ENCODE results near the gene RAPGEF1.
A peak's percentile ranks its signal among the peaks of the same experiment; 100 is the strongest.

RAPGEF1 gene

DNA sequence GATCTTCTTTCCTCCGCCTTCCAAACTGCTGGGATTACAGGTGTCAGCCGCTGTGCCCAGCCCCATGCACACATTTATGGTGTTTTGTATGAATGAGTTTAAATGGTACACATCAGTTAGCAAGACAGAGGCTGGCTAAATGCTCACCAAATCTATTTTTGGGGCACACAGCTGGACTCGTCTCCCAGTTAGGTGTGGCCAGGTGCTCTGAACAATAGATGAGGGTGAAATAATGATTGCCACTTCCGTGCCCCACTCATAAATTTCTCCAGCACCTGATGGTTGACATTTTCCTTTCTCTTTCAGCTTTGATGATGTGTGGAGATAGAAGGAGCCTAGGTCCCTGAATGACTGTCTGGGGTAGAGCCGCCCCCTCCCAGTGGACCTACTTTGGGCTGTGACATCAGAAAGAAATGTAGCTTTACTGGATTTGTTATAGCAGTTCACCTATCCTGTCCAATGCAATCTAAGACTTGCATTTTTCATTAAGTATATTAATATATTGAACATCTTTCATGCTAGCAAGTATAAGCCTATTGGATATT, 8.6 kb upstream of the RAPGEF1 start:
- Histone ChIP-seq H3K9me3 (ENCODE audit: insufficient read depth, low read length) (no peaks in the 10 kb centered on the region), H3K9ac (ENCODE audit: low read length) (no peak overlapping the region), H3K79me2 (ENCODE audit: insufficient read depth, low read length) (no peaks in the 10 kb centered on the region), H3K9me2 (replicated peaks; ENCODE audit: insufficient read depth, low read length) (no peaks in the 10 kb centered on the region), H3K27ac (ENCODE audit: low read depth, low read length) (peak overlapping the region; percentile 55), H4K20me1 (ENCODE audit: low read depth, low read length) (no peaks in the 10 kb centered on the region), H3K36me3 (ENCODE audit: low read length) (no peaks in the 10 kb centered on the region), H3K27me3 (ENCODE audit: low read length) (no peaks in the 10 kb centered on the region), H3K4me3 (ENCODE audit: insufficient read depth, low read length, poor library complexity, severe bottlenecking) (no peak overlapping the region), H3F3A (ENCODE audit: insufficient read depth) (peaks cover 22% of the 10 kb centered on the region), H3K4me2 (ENCODE audit: low read depth, low read length, poor library complexity, severe bottlenecking) (no peak overlapping the region), H2AFZ (ENCODE audit: low read depth, low read length, severe bottlenecking) (no peak overlapping the region)
- no peak for TF ChIP-seq EZH2phosphoT487 (conservative IDR thresholded peaks at IDR 0.05; ENCODE audit: low read length)
- TF ChIP-seq, protein P1, sequence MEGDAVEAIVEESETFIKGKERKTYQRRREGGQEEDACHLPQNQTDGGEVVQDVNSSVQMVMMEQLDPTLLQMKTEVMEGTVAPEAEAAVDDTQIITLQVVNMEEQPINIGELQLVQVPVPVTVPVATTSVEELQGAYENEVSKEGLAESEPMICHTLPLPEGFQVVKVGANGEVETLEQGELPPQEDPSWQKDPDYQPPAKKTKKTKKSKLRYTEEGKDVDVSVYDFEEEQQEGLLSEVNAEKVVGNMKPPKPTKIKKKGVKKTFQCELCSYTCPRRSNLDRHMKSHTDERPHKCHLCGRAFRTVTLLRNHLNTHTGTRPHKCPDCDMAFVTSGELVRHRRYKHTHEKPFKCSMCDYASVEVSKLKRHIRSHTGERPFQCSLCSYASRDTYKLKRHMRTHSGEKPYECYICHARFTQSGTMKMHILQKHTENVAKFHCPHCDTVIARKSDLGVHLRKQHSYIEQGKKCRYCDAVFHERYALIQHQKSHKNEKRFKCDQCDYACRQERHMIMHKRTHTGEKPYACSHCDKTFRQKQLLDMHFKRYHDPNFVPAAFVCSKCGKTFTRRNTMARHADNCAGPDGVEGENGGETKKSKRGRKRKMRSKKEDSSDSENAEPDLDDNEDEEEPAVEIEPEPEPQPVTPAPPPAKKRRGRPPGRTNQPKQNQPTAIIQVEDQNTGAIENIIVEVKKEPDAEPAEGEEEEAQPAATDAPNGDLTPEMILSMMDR (IDR thresholded peaks at IDR 0.05; ENCODE audit: insufficient read depth, low read length, poor library complexity, severe bottlenecking), result no peak

DNA sequence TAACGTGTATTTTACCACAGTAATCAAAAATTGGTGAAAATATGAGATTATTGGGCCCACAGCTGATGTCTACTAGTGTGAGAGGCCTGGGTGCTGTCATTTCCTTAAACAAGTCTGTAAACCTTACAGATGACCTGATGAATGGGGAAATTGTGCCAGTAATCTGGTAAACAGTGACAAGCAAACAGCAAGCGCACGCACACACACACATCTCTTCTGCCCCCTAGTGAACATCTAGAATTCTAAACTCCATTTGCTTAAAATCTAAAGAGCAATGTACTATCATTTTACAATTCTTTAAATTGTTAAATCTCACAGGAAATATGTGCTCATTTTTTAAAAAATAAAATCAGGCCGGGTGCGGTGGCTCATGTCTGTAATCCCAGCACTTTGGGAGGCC, 7.5 kb upstream of the RAPGEF1 start:
- H2AFZ ChIP-seq (ENCODE audit: low read depth, low read length, severe bottlenecking), result no peak overlapping the region
- no peak overlapping the region for H3K27ac ChIP-seq (ENCODE audit: low read depth, low read length)
- H3K9me2 ChIP-seq (replicated peaks; ENCODE audit: insufficient read depth, low read length), result no peaks in the 10 kb centered on the region
- H3K9me3 ChIP-seq (ENCODE audit: insufficient read depth, low read length), result no peaks in the 10 kb centered on the region
- H3K4me2 ChIP-seq (ENCODE audit: low read depth, low read length, poor library complexity, severe bottlenecking), result no peak overlapping the region
- no peak overlapping the region for H3K9ac ChIP-seq (ENCODE audit: low read length)
- H3K4me3 ChIP-seq (ENCODE audit: insufficient read depth, low read length, poor library complexity, severe bottlenecking), result no peak overlapping the region
- no peaks in the 10 kb centered on the region for H4K20me1 ChIP-seq (ENCODE audit: low read depth, low read length)
- peaks cover 22% of the 10 kb centered on the region for H3F3A ChIP-seq (ENCODE audit: insufficient read depth)
- no peak for TF ChIP-seq EZH2phosphoT487 (conservative IDR thresholded peaks at IDR 0.05; ENCODE audit: low read length)
- TF ChIP-seq, protein P1 (IDR thresholded peaks at IDR 0.05; ENCODE audit: insufficient read depth, low read length, poor library complexity, severe bottlenecking), result peak; percentile 43
- H3K36me3 ChIP-seq (ENCODE audit: low read length), result no peaks in the 10 kb centered on the region
- no peaks in the 10 kb centered on the region for H3K27me3 ChIP-seq (ENCODE audit: low read length)
- no peaks in the 10 kb centered on the region for H3K79me2 ChIP-seq (ENCODE audit: insufficient read depth, low read length)

DNA sequence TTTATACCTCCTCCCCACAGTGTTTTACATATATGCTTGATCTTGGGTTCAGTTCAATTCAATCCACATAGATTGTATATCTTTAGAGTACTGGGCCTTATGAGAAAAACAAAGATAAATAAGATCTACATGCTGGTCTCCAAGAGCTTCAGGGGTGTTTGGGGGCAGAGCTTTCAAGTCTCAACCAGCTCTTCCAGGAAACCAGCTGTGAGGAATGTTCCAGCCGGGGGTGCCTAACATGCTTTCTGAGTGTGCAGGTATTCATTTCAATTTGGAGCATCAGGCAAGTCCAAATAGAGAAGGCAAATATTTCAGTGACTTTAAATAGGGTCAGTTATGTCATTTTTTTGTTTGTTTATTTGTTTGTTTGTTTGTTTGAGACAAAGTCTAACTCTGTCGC, 5.7 kb upstream of the RAPGEF1 start:
- no peaks in the 10 kb centered on the region for H3K9me3 ChIP-seq (ENCODE audit: insufficient read depth, low read length)
- H3K4me3 ChIP-seq (ENCODE audit: insufficient read depth, low read length, poor library complexity, severe bottlenecking), result no peak overlapping the region
- H3K9me2 ChIP-seq (replicated peaks; ENCODE audit: insufficient read depth, low read length), result no peaks in the 10 kb centered on the region
- H3K4me2 ChIP-seq (ENCODE audit: low read depth, low read length, poor library complexity, severe bottlenecking), result no peak overlapping the region
- no peak overlapping the region for H3K27ac ChIP-seq (ENCODE audit: low read depth, low read length)
- no peaks in the 10 kb centered on the region for H3K79me2 ChIP-seq (ENCODE audit: insufficient read depth, low read length)
- H3F3A ChIP-seq (ENCODE audit: insufficient read depth), result peaks cover 10% of the 10 kb centered on the region; the same call in 1 of the 2 replicates
- H2AFZ ChIP-seq (ENCODE audit: low read depth, low read length, severe bottlenecking), result no peak overlapping the region
- H3K36me3 ChIP-seq (ENCODE audit: low read length), result no peaks in the 10 kb centered on the region
- no peaks in the 10 kb centered on the region for H4K20me1 ChIP-seq (ENCODE audit: low read depth, low read length)
- TF ChIP-seq EZH2phosphoT487 (conservative IDR thresholded peaks at IDR 0.05; ENCODE audit: low read length), result no peak
- TF ChIP-seq, protein P1 (IDR thresholded peaks at IDR 0.05; ENCODE audit: insufficient read depth, low read length, poor library complexity, severe bottlenecking), result no peak
- no peaks in the 10 kb centered on the region for H3K27me3 ChIP-seq (ENCODE audit: low read length)
- no peak overlapping the region for H3K9ac ChIP-seq (ENCODE audit: low read length)

Measured in SU-DHL-6 (cell line).